Activated T-cell treated with anti-CD3 and anti-CD28 coated beads, Interleukin-2, amount 50 U/mL, for 4 hours (primary cell): ENCODE results near the gene AIG1. TPM values are rescaled to one million over a fixed set of nuclear protein-coding genes. Genes with fewer than 3 reads are reported as not detected.

Experiments used
- ATAC-seq, 2 donors: fragments of 200-7000 bp; cut with Tn5 transposase; one replicate each; pipeline ENCODE4 v1.10.0; 2021
- DNase-seq: peaks from one replicate; pipeline ENCODE4 v3.0.0-alpha.2; 2020
- H3K27me3 Mint-ChIP-seq: one replicate; pipeline ENCODE4 v1.8.0; 2021; ENCODE audit warnings: low read depth, mixed read lengths
- H3K36me3 Mint-ChIP-seq: one replicate; pipeline ENCODE4 v1.8.0; 2022; ENCODE audit warnings: mixed read lengths; ENCODE audit not compliant: insufficient read depth
- H3K4me1 Mint-ChIP-seq: one replicate; pipeline ENCODE4 v1.8.0; 2021; ENCODE audit warnings: low read depth, mixed read lengths
- H3K4me3 Mint-ChIP-seq: one replicate; pipeline ENCODE4 v1.8.0; 2021; ENCODE audit warnings: mild to moderate bottlenecking, moderate library complexity, mixed read lengths
- H3K9me3 Mint-ChIP-seq: one replicate; pipeline ENCODE4 v1.8.0; 2021; ENCODE audit warnings: mixed read lengths
- total RNA-seq, 3 donors: library from RNA; stranded (reverse); gene quantifications; one replicate each; pipeline ENCODE4 v1.2.1, GENCODE V29; 2021

Gene AIG1
- total RNA-seq, 3 donors from 2014 or later: 3.9 to 7.6 (median 5.5) TPM

DNA sequence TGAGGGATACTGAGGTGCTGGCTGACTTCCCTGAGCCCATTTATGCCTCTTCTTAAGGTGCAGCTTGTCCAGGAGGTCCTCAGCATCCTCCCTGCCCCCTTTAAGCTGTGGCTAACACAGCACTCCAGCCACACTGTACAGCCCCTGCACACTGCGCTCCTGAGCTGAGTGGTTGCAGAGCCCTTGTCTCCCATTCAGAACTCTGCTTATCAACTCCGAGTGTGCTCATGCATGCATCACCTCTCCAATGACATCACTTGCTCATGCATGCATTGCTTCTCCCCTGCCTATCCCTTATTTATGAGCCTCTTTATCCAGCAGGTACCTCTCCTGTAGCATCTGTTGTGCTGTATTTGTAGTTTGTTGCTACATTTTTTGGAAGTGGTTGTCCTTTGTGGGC is 124.6 kb downstream of the AIG1 start:
- ATAC-seq: no peak
- no peaks in the 10 kb centered on the region for H3K4me1 Mint-ChIP-seq
- H3K4me3 Mint-ChIP-seq: no peak overlapping the region
- DNase-seq: no peak
- no peaks in the 10 kb centered on the region for H3K9me3 Mint-ChIP-seq
- no peaks in the 10 kb centered on the region for H3K27me3 Mint-ChIP-seq
- peaks cover 27% of the 10 kb centered on the region for H3K36me3 Mint-ChIP-seq

GRCh38 chr6:143187238-143187923 is 126.7 kb downstream of the AIG1 start:
- peaks cover 29% of the 10 kb centered on the region for H3K36me3 Mint-ChIP-seq
- no peaks in the 10 kb centered on the region for H3K27me3 Mint-ChIP-seq
- no peaks in the 10 kb centered on the region for H3K4me1 Mint-ChIP-seq
- H3K9me3 Mint-ChIP-seq: no peaks in the 10 kb centered on the region
- ATAC-seq: no peak
- no peak for DNase-seq
- no peak overlapping the region for H3K4me3 Mint-ChIP-seq

DNA sequence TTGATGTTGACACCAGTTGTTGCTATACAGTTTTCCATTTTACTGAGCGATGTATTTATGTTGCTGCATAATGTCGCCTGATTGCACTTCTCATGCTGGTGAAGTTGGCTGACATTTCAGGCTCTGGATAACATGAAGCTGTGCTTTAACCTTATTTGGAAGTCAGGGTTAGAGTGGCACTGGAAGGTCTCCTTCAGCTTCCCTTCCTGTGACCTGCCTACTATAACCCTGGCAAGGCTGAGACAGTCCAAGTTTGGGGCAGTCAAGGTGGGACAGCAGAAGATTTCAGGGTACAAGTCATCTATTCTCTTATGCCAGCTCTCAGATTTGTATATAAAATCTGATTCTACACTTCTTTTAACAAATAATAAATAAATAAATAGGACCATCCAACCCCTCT is 127.6 kb downstream of the AIG1 start:
- Mint-ChIP-seq H3K4me1 (no peaks in the 10 kb centered on the region), H3K36me3 (peaks cover 24% of the 10 kb centered on the region), H3K4me3 (no peak overlapping the region), H3K9me3 (no peaks in the 10 kb centered on the region), H3K27me3 (no peaks in the 10 kb centered on the region)
- ATAC-seq (no peak), DNase-seq (no peak)

DNA sequence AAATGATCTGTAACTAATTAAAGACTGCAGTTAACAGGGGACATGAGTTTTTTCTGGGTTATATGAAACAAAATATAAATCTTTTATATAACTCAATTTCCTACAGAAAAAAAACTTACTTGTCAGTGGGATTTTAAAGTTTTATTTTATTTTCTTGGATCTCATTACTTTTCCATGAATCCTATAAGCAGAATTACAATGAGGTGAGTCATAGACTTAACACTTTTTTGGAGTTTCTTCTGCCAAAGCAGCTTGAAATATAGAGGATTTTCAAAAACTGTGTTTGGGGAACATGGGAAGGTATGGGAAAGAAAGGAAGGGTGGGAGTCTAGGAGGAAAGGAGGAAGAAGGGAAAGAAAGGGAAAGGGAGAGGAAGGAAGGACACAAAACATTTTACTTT is 130.7 kb downstream of the AIG1 start:
- no peak for ATAC-seq
- no peaks in the 10 kb centered on the region for H3K4me1 Mint-ChIP-seq
- H3K36me3 Mint-ChIP-seq: peaks cover 12% of the 10 kb centered on the region
- no peaks in the 10 kb centered on the region for H3K27me3 Mint-ChIP-seq
- H3K4me3 Mint-ChIP-seq: no peak overlapping the region
- no peak for DNase-seq
- H3K9me3 Mint-ChIP-seq: peaks cover 5% of the 10 kb centered on the region

GRCh38 chr6:143192766-143193165 is 132.1 kb downstream of the AIG1 start:
- DNase-seq (no peak), ATAC-seq (no peak)
- Mint-ChIP-seq H3K9me3 (peaks cover 5% of the 10 kb centered on the region), H3K4me3 (no peak overlapping the region), H3K27me3 (no peaks in the 10 kb centered on the region), H3K36me3 (peaks cover 7% of the 10 kb centered on the region), H3K4me1 (no peaks in the 10 kb centered on the region)

GRCh38 chr6:143193571-143194094 is 132.9 kb downstream of the AIG1 start:
- no peak for DNase-seq
- H3K4me1 Mint-ChIP-seq: no peaks in the 10 kb centered on the region
- no peak for ATAC-seq
- peaks cover 4% of the 10 kb centered on the region for H3K36me3 Mint-ChIP-seq
- H3K4me3 Mint-ChIP-seq: no peak overlapping the region
- H3K27me3 Mint-ChIP-seq: no peaks in the 10 kb centered on the region
- H3K9me3 Mint-ChIP-seq: peaks cover 5% of the 10 kb centered on the region

DNA sequence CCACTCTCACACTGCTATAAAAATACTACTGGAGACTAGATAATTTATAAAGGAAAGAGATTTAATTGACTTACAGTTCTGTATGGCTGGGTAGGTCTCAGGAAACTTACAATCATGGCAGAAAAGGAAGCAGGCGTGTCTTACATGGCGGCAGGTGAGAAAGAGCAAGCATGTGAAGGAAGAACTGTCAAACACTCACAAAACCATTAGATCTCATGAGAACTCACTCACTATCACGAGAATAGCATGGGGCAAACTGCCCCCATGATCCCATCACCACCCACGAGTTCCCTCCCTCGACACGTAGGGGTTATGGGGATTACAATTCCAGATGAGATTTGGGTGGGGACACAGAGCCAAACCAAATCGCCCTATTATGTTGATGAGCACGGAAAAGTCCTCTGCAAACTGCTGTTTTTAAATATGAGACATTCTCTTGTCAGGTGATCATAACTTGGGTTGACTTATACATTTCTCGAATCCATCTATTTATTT is 133.5 kb downstream of the AIG1 start:
- Mint-ChIP-seq H3K36me3 (peaks cover 4% of the 10 kb centered on the region), H3K27me3 (no peaks in the 10 kb centered on the region), H3K4me1 (no peaks in the 10 kb centered on the region), H3K4me3 (no peak overlapping the region), H3K9me3 (peaks cover 5% of the 10 kb centered on the region)
- DNase-seq: no peak
- ATAC-seq: no peak

DNA sequence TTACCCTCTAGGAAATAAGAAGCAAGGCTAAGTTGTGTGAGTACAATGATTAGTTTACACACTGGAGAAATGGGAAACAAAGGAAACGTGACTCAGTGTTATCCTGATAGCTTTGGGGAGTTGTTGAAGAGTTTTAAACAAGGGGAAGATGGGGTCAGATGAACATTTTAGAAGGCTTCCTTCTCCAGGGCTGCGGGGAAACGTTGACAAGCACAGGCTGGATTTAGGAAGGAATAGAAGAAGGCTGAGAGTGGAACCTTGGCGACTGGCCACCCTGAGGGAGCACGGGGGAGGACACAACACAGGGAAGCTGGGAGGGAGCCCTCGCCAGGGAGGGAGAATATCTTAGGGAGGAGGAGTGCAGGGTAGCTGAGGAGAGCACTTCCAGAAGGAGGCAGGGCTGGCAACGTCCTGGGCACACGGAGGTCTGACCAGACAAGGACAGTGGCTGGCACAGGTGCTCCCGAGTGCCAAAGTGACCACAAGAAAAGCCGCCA is 134.7 kb downstream of the AIG1 start:
- H3K27me3 Mint-ChIP-seq: no peaks in the 10 kb centered on the region
- H3K36me3 Mint-ChIP-seq: peaks cover 4% of the 10 kb centered on the region
- ATAC-seq (no peak), DNase-seq (no peak)
- no peak overlapping the region for H3K4me3 Mint-ChIP-seq
- H3K9me3 Mint-ChIP-seq: peaks cover 5% of the 10 kb centered on the region
- peaks cover 6% of the 10 kb centered on the region for H3K4me1 Mint-ChIP-seq

- ATAC-seq (no peak), DNase-seq (no peak)
- peaks cover 3% of the 10 kb centered on the region for H3K36me3 Mint-ChIP-seq
- no peaks in the 10 kb centered on the region for H3K27me3 Mint-ChIP-seq
- peaks cover 5% of the 10 kb centered on the region for H3K9me3 Mint-ChIP-seq
- peaks cover 10% of the 10 kb centered on the region for H3K4me1 Mint-ChIP-seq
- H3K4me3 Mint-ChIP-seq: no peak overlapping the region
These were observed 136.0 kb downstream of the AIG1 start for GRCh38 chr6:143196525-143197225.

DNA sequence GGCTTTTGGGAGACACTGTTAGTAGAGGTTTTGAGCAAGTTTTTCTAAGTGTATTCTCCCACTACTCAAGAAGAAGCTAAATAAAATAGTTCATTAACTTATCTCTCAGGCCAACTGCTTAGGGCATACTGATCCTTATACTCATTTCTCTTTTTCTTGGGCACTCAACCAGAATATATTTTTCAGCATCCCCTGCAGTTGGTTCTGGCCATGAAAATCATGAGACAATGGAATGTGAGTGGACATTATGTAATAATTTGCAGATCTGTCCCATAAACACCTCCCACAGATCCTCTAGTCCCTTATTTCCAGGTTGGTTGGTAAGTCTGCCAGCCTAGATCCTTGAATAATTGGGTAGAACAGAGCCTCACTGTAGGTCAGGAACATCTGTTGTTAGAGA is 136.7 kb downstream of the AIG1 start:
- no peaks in the 10 kb centered on the region for H3K27me3 Mint-ChIP-seq
- DNase-seq (no peak), ATAC-seq (no peak)
- peaks cover 10% of the 10 kb centered on the region for H3K4me1 Mint-ChIP-seq
- no peak overlapping the region for H3K4me3 Mint-ChIP-seq
- peaks cover 3% of the 10 kb centered on the region for H3K36me3 Mint-ChIP-seq
- H3K9me3 Mint-ChIP-seq: peaks cover 5% of the 10 kb centered on the region

- Mint-ChIP-seq H3K27me3 (no peaks in the 10 kb centered on the region), H3K4me3 (no peak overlapping the region), H3K9me3 (peaks cover 8% of the 10 kb centered on the region), H3K4me1 (peaks cover 10% of the 10 kb centered on the region), H3K36me3 (peaks cover 3% of the 10 kb centered on the region)
- DNase-seq: no peak
- no peak for ATAC-seq
These were observed 137.6 kb downstream of the AIG1 start for GRCh38 chr6:143198312-143198711.

- ATAC-seq (no peak), DNase-seq (no peak)
- H3K27me3 Mint-ChIP-seq: no peaks in the 10 kb centered on the region
- peaks cover 9% of the 10 kb centered on the region for H3K9me3 Mint-ChIP-seq
- H3K4me3 Mint-ChIP-seq: no peak overlapping the region
- H3K4me1 Mint-ChIP-seq: peaks cover 10% of the 10 kb centered on the region
- H3K36me3 Mint-ChIP-seq: peaks cover 3% of the 10 kb centered on the region
These were observed 138.6 kb downstream of the AIG1 start for GRCh38 chr6:143199291-143199690.

GRCh38 chr6:143200167-143200770 is 139.6 kb downstream of the AIG1 start:
- Mint-ChIP-seq H3K9me3 (peaks cover 9% of the 10 kb centered on the region), H3K4me3 (no peak overlapping the region), H3K4me1 (peaks cover 10% of the 10 kb centered on the region), H3K36me3 (peaks cover 3% of the 10 kb centered on the region), H3K27me3 (no peaks in the 10 kb centered on the region)
- peak in 1 of 2 donors; percentile 50 for ATAC-seq
- no peak for DNase-seq

DNA sequence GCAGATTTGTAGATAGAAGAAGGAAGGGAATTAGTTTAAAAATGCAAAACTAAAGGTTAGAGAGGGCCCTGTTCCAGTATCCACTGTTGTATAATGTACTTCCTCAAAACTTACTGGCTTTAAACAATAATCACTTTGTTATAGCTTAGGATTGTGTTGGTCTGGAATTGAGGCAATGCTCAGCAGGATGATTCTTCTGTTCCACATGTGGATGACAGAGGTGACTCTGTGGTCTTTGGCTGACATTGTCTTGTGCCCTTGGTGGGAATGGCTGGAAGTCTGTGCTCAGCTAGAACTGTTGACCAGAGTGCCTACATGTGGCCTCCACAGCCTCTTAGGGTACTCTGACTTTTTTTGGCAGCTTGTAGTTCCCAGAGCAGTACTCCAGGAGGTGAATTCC is 143.4 kb downstream of the AIG1 start:
- no peak for DNase-seq
- no peaks in the 10 kb centered on the region for H3K27me3 Mint-ChIP-seq
- H3K36me3 Mint-ChIP-seq: peaks cover 3% of the 10 kb centered on the region
- H3K4me1 Mint-ChIP-seq: peaks cover 10% of the 10 kb centered on the region
- peaks cover 9% of the 10 kb centered on the region for H3K9me3 Mint-ChIP-seq
- ATAC-seq: no peak
- H3K4me3 Mint-ChIP-seq: no peak overlapping the region
